ENCODE measurements around the gene PDXDC1.
"Not testable (repeated sequence)": the region's sequence is repeated elsewhere in the genome, so short reads cannot be mapped to it uniquely, and the experiment has no call there.

DNA sequence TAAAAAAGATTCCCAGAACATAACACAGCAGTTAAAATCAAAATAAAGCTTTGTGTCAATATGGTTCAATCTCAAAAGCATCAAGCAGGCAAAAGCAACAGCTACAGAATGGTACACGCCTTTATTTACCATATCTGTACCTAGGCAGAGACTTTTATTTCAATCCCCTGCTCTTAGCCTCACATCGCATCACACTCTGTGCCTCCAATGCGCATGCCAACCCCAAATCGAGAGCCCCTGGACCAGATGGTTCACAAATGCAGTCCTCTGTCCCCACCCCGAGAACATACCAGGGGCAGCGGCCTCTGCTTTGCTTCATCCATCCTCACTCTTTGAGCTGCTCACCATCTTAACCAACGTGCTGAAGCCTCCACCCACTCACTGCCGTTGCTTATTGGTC is 91.9 kb downstream of the PDXDC1 start:
- TF ChIP-seq, protein P1, sequence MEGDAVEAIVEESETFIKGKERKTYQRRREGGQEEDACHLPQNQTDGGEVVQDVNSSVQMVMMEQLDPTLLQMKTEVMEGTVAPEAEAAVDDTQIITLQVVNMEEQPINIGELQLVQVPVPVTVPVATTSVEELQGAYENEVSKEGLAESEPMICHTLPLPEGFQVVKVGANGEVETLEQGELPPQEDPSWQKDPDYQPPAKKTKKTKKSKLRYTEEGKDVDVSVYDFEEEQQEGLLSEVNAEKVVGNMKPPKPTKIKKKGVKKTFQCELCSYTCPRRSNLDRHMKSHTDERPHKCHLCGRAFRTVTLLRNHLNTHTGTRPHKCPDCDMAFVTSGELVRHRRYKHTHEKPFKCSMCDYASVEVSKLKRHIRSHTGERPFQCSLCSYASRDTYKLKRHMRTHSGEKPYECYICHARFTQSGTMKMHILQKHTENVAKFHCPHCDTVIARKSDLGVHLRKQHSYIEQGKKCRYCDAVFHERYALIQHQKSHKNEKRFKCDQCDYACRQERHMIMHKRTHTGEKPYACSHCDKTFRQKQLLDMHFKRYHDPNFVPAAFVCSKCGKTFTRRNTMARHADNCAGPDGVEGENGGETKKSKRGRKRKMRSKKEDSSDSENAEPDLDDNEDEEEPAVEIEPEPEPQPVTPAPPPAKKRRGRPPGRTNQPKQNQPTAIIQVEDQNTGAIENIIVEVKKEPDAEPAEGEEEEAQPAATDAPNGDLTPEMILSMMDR (IDR thresholded peaks at IDR 0.05) = not testable (repeated sequence)
- TF ChIP-seq EZH2 (IDR thresholded peaks at IDR 0.05) = not testable (repeated sequence)

All from neural progenitor cell (in vitro differentiated cells).